MCF 10A (cell line): ENCODE measurements around the gene RBBP7. TPM values are rescaled to one million over a fixed set of nuclear protein-coding genes. Genes with fewer than 3 reads are reported as not detected.

Experiments used
- BruUV-seq: library from RNA; stranded (reverse); fragments of 400-500 nt; replicated peaks from 2 replicates; lab custom pipeline; 2021; lab: Mats Ljungman, UMichigan
- CTCF ChIA-PET: fragments of 300-600 bp; sonication (Branson Sonifier 250); formaldehyde crosslinking; extraction: SDS; loops from one replicate; lab custom pipeline; 2021; ENCODE audit warnings: antibody characterized with exemption, inconsistent platforms; lab: Yijun Ruan, JAX
- POLR2A ChIA-PET: fragments of 300-600, 350-650 bp; sonication (Branson Sonifier 250); formaldehyde crosslinking; extraction: SDS; loops from one replicate; lab custom pipeline; 2020; ENCODE audit warnings: antibody characterized with exemption, inconsistent platforms; lab: Yijun Ruan, JAX
- DNase-seq: peaks from one replicate; pipeline ENCODE4 v3.0.0-alpha.2; 2018; ENCODE audit not compliant: unreplicated experiment
- H3K27ac Mint-ChIP-seq: one replicate; pipeline ENCODE4 v1.8.0; 2022; ENCODE audit warnings: mild to moderate bottlenecking, low read depth, mixed read lengths; ENCODE audit not compliant: unreplicated experiment
- H3K27me3 Mint-ChIP-seq: one replicate; pipeline ENCODE4 v1.8.0; 2022; ENCODE audit warnings: mixed read lengths; ENCODE audit not compliant: insufficient read depth, unreplicated experiment
- H3K36me3 Mint-ChIP-seq: one replicate; pipeline ENCODE4 v1.8.0; 2022; ENCODE audit warnings: mild to moderate bottlenecking, moderate library complexity, mixed read lengths; ENCODE audit not compliant: insufficient read depth, unreplicated experiment
- H3K4me1 Mint-ChIP-seq: one replicate; pipeline ENCODE4 v1.8.0; 2022; ENCODE audit warnings: mixed read lengths; ENCODE audit not compliant: insufficient read depth, unreplicated experiment
- H3K4me3 Mint-ChIP-seq: one replicate; pipeline ENCODE4 v1.8.0; 2022; ENCODE audit warnings: mild to moderate bottlenecking, moderate library complexity, mixed read lengths; ENCODE audit not compliant: unreplicated experiment
- H3K9me3 Mint-ChIP-seq: one replicate; pipeline ENCODE4 v1.8.0; 2022; ENCODE audit warnings: mixed read lengths; ENCODE audit not compliant: unreplicated experiment
- CTCF ChIP-seq: fragments of 200-600 bp; IDR thresholded peaks from one replicate; pipeline ENCODE4 v1.8.0; 2022; ENCODE audit warnings: antibody characterized with exemption, mild to moderate bottlenecking; ENCODE audit not compliant: unreplicated experiment
- intact Hi-C: fragments of 100-400 bp; cut with micrococcal nuclease; formaldehyde crosslinking; loops from 2 replicates; pipeline ENCODE4 v1.14.1; 2022
- total RNA-seq: library from RNA; stranded (reverse); gene quantifications from 2 replicates; pipeline ENCODE4 v1.2.3, GENCODE V29; 2022

The RBBP7 gene
- total RNA-seq, 1 experiment from 2014 or later: 95.2 TPM

- no peaks in the 10 kb centered on the region for H3K36me3 Mint-ChIP-seq
- H3K4me3 Mint-ChIP-seq: peak overlapping the region; percentile 73
- CTCF ChIA-PET: interaction anchor here (0.6 to 9.8 kb wide), 34 partner anchors 9 to 1123 kb away, joined by 3 to 252 read pairs (median 4); no protein-coding TSS in a partner anchor
- H3K27me3 Mint-ChIP-seq: peaks cover 69% of the 10 kb centered on the region
- no peaks in the 10 kb centered on the region for H3K9me3 Mint-ChIP-seq
- peak; percentile 72 for DNase-seq
- intact Hi-C loops: loop anchor here (1.0 to 5.0 kb wide), 3 partner anchors 57 to 163 kb away; partner anchors contain the start of gene REPS2
- no TSS peak for BruUV-seq
- peak overlapping the region; percentile 27 for H3K27ac Mint-ChIP-seq
- H3K4me1 Mint-ChIP-seq: no peaks in the 10 kb centered on the region
- POLR2A ChIA-PET: interaction anchor here (0.6 to 2.8 kb wide), 11 partner anchors 8 to 164 kb away, joined by 3 to 30 read pairs (median 4); partner anchors contain the start of genes RBBP7, REPS2 and SYAP1
- TF ChIP-seq CTCF: peak; percentile 51
Observed at GRCh38 chrX:16882702-16883486, 12.7 kb upstream of the RBBP7 start.

GRCh38 chrX:16882169-16882568, 12.0 kb upstream of the RBBP7 start:
- no peaks in the 10 kb centered on the region for H3K9me3 Mint-ChIP-seq
- DNase-seq: no peak
- no peaks in the 10 kb centered on the region for H3K4me1 Mint-ChIP-seq
- no peak overlapping the region for H3K27ac Mint-ChIP-seq
- TF ChIP-seq CTCF: no peak
- H3K36me3 Mint-ChIP-seq: no peaks in the 10 kb centered on the region
- ChIA-PET CTCF (interaction anchor here (0.5 to 9.8 kb wide), 24 partner anchors 9 to 1123 kb away, joined by 3 to 252 read pairs (median 4); no protein-coding TSS in a partner anchor), POLR2A (interaction anchor here (0.6 to 2.8 kb wide), 9 partner anchors 8 to 164 kb away, joined by 3 to 30 read pairs (median 5); partner anchors contain the start of genes RBBP7, REPS2 and SYAP1)
- H3K4me3 Mint-ChIP-seq: peak overlapping the region; percentile 73
- intact Hi-C loops: loop anchor here (5.0 kb wide), 1 partner anchor 65 kb away; the partner anchor contains the start of gene REPS2
- peaks cover 69% of the 10 kb centered on the region for H3K27me3 Mint-ChIP-seq
- BruUV-seq: no TSS peak

- H3K4me1 Mint-ChIP-seq: no peaks in the 10 kb centered on the region
- H3K27me3 Mint-ChIP-seq: peaks cover 90% of the 10 kb centered on the region
- POLR2A ChIA-PET: no interaction called here
- no peaks in the 10 kb centered on the region for H3K36me3 Mint-ChIP-seq
- intact Hi-C loops: no loop called here
- H3K9me3 Mint-ChIP-seq: no peaks in the 10 kb centered on the region
- no peak for DNase-seq
- no TSS peak for BruUV-seq
- H3K27ac Mint-ChIP-seq: no peak overlapping the region
- CTCF ChIA-PET: interaction anchor here (1.0 kb wide), 1 partner anchor 9 kb away, joined by 3 read pairs; no protein-coding TSS in a partner anchor
- H3K4me3 Mint-ChIP-seq: no peak overlapping the region
- no peak for TF ChIP-seq CTCF
Observed at GRCh38 chrX:16876696-16877095, 6.5 kb upstream of the RBBP7 start.
